Endothelial cell of hepatic sinusoid (primary cell): ENCODE data around the gene MSX2.

ENCODE experiments used
- in situ Hi-C: cut with HindIII; loops from 2 replicates; pipeline ENCODE4 v1.10.0; 2017; ENCODE audit warnings: low sequenced_read_pairs

The MSX2 gene

GRCh38 chr5:174717826-174718455 lies 6.4 kb upstream of the MSX2 start:
- in situ Hi-C loops, result loop anchor here (5.0 kb wide), 1 partner anchor 94 kb away; no protein-coding TSS in a partner anchor

- in situ Hi-C loops, result loop anchor here (5.0 kb wide), 1 partner anchor 93 kb away; no protein-coding TSS in a partner anchor
These were observed 5.3 kb upstream of the MSX2 start for GRCh38 chr5:174718880-174719610.

- in situ Hi-C loops, result loop anchor here (5.0 kb wide), 1 partner anchor 92 kb away; no protein-coding TSS in a partner anchor
These were observed 4.4 kb upstream of the MSX2 start for GRCh38 chr5:174719793-174720611.

- in situ Hi-C loops, result no loop called here
These were observed 3.5 kb upstream of the MSX2 start for GRCh38 chr5:174720612-174721529.

- in situ Hi-C loops, result no loop called here
These were observed 2.6 kb upstream of the MSX2 start for GRCh38 chr5:174721530-174722432.

GRCh38 chr5:174722500-174722899 lies 1.9 kb upstream of the MSX2 start:
- in situ Hi-C loops, result no loop called here

- in situ Hi-C loops, result no loop called here
These were observed 935 bp upstream of the MSX2 start for GRCh38 chr5:174723315-174723978.

GRCh38 chr5:174723979-174724483 lies 351 bp upstream of the MSX2 start:
- in situ Hi-C loops, result no loop called here

GRCh38 chr5:174725261-174725990 lies 1.0 kb downstream of the MSX2 start:
- in situ Hi-C loops, result no loop called here

GRCh38 chr5:174725991-174726601 lies 1.7 kb downstream of the MSX2 start:
- in situ Hi-C loops, result no loop called here

GRCh38 chr5:174726916-174727793 lies 2.8 kb downstream of the MSX2 start:
- in situ Hi-C loops, result no loop called here

GRCh38 chr5:174727794-174728680 lies 3.7 kb downstream of the MSX2 start:
- in situ Hi-C loops, result no loop called here

- in situ Hi-C loops, result no loop called here
These were observed 4.8 kb downstream of the MSX2 start for GRCh38 chr5:174729075-174729680.

- in situ Hi-C loops, result no loop called here
These were observed 7.0 kb downstream of the MSX2 start for GRCh38 chr5:174731214-174732035.
